ENCODE data around the gene MPHOSPH10.

- TF ChIP-seq, protein P1, sequence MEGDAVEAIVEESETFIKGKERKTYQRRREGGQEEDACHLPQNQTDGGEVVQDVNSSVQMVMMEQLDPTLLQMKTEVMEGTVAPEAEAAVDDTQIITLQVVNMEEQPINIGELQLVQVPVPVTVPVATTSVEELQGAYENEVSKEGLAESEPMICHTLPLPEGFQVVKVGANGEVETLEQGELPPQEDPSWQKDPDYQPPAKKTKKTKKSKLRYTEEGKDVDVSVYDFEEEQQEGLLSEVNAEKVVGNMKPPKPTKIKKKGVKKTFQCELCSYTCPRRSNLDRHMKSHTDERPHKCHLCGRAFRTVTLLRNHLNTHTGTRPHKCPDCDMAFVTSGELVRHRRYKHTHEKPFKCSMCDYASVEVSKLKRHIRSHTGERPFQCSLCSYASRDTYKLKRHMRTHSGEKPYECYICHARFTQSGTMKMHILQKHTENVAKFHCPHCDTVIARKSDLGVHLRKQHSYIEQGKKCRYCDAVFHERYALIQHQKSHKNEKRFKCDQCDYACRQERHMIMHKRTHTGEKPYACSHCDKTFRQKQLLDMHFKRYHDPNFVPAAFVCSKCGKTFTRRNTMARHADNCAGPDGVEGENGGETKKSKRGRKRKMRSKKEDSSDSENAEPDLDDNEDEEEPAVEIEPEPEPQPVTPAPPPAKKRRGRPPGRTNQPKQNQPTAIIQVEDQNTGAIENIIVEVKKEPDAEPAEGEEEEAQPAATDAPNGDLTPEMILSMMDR (IDR thresholded peaks at IDR 0.05) = no peak
- TF ChIP-seq POLR2A (IDR thresholded peaks at IDR 0.05) = no peak
Measured at GRCh38 chr2:71187589-71187988, 57.2 kb downstream of the MPHOSPH10 start.

Measured in uterus (tissue), 2 donors.